ENCODE results near the gene RILPL2.

- TF ChIP-seq, protein P1, sequence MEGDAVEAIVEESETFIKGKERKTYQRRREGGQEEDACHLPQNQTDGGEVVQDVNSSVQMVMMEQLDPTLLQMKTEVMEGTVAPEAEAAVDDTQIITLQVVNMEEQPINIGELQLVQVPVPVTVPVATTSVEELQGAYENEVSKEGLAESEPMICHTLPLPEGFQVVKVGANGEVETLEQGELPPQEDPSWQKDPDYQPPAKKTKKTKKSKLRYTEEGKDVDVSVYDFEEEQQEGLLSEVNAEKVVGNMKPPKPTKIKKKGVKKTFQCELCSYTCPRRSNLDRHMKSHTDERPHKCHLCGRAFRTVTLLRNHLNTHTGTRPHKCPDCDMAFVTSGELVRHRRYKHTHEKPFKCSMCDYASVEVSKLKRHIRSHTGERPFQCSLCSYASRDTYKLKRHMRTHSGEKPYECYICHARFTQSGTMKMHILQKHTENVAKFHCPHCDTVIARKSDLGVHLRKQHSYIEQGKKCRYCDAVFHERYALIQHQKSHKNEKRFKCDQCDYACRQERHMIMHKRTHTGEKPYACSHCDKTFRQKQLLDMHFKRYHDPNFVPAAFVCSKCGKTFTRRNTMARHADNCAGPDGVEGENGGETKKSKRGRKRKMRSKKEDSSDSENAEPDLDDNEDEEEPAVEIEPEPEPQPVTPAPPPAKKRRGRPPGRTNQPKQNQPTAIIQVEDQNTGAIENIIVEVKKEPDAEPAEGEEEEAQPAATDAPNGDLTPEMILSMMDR (conservative IDR thresholded peaks at IDR 0.05): no peak
- TF ChIP-seq EZH2 (IDR thresholded peaks at IDR 0.05; ENCODE audit: low read depth): no peak
These were observed 34.5 kb downstream of the RILPL2 start for GRCh38 chr12:123401753-123402683.
